ENCODE data around the gene RAB3B.

DNA sequence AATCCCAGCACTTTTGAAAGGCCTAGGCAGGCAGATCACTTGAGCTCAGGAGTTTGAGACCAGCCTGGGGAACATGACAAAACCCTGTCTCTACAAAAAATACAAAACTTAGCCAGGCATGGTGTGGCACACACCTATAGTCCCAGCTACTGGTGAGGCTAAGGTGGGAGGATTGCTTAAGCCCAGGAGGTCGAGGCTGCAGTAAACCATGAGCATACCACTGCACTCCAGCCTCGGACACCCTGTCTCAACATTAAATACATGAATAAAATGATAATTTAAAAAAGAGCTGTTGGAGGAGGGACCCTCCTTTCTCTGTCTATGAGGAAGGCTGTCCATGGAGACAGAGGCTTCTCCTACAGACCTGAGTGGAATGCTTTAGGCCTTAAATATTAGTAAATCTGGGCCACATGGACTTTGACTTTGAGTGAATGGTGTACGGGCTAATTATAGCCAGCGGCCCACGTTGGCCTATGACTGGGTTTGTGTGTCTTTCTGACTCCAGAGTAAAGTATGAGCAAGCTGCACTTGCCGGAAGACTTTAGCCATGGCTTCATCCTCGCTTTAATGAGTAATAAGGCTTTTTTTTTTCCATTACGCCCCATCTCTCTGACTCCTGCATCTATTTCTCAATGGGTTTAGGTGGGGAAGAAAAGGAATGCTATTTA is 21.3 kb downstream of the RAB3B start:
- TF ChIP-seq, protein P1, sequence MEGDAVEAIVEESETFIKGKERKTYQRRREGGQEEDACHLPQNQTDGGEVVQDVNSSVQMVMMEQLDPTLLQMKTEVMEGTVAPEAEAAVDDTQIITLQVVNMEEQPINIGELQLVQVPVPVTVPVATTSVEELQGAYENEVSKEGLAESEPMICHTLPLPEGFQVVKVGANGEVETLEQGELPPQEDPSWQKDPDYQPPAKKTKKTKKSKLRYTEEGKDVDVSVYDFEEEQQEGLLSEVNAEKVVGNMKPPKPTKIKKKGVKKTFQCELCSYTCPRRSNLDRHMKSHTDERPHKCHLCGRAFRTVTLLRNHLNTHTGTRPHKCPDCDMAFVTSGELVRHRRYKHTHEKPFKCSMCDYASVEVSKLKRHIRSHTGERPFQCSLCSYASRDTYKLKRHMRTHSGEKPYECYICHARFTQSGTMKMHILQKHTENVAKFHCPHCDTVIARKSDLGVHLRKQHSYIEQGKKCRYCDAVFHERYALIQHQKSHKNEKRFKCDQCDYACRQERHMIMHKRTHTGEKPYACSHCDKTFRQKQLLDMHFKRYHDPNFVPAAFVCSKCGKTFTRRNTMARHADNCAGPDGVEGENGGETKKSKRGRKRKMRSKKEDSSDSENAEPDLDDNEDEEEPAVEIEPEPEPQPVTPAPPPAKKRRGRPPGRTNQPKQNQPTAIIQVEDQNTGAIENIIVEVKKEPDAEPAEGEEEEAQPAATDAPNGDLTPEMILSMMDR (IDR thresholded peaks at IDR 0.05; ENCODE audit: low read depth, low read length) = no peak
- no peak for TF ChIP-seq EZH2phosphoT487 (IDR thresholded peaks at IDR 0.05; ENCODE audit: low read depth)

All from OCI-LY3 (cell line).